HG03095 (cell line): Measurements from ENCODE around the gene ZNF415.
A peak's percentile ranks its signal among the peaks of the same experiment; 100 is the strongest.
"Not testable (repeated sequence)": the region's sequence is repeated elsewhere in the genome, so short reads cannot be mapped to it uniquely, and the experiment has no call there.

ENCODE experiments used
- ATAC-seq: cut with Tn5 transposase; IDR thresholded peaks from one replicate; pipeline ENCODE4 v1.9.1; 2021; ENCODE audit warnings: moderate library complexity; ENCODE audit not compliant: unreplicated experiment

ZNF415 gene

DNA sequence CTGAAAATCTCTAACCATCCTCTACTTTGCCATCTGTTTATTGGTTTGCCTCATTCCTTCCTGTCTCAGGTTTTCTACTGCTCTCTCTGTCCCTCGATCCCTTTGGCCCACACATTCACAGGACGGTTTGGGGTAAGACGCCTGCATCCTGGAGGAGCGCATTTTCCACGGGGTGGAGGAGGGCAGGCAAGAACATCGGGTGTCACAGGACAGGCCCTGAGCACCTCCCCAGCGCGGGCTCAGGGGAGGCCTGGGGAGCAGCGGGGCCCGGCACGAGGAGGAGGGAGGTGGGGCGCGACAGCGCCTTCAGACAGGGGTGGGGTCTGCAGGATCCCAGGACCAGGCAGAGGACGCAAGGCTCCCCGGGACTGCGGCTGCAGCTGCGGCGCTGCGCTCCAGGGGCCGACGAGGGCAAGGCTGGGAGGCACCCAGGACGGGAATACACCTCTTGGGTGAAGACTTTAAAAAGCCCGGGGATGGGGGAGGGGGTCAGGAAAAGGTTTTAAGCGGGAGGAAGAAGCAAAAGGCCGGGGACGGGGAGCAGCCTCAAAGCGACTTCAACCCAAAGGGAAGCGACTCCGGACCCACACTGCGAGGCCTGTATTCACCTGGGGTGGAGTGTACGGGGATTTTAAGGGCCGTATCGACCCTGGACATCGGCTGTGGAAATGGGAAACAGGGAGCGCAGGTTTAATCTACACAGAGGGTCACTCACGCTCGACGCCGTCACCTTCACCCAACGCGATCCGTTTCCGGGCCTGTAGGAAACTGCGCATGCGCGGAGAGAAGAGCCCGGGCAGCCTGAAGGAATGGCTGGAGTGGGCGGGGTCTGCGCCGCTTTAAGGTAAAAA lies at the start of gene ZNF415:
Gene ZNF415, minus strand, starts transcription at position 770 of the 851 bp plus-strand sequence. CDS start 10,234 bp downstream, outside the sequence.
- no peak for ATAC-seq

DNA sequence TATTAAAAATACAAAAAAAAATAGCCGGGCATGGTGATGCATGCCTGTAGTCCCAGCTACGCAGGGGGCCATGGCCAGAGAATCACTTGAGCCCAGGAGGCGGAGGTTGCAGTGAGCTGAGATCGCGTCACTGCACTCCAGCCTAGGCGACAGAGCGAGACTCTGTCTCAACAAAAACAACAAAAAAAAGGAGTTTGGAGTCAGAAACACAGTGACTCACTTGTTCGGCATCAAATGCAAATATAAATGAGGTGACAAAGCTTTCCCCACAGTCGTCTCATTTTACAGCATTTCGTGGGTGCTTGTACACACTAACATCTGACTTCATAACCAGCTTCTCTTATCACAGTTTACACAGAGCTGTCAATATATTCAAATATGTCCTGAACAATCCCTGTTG lies 49.5 kb upstream of the ZNF415 start:
- ATAC-seq, result no peak

DNA sequence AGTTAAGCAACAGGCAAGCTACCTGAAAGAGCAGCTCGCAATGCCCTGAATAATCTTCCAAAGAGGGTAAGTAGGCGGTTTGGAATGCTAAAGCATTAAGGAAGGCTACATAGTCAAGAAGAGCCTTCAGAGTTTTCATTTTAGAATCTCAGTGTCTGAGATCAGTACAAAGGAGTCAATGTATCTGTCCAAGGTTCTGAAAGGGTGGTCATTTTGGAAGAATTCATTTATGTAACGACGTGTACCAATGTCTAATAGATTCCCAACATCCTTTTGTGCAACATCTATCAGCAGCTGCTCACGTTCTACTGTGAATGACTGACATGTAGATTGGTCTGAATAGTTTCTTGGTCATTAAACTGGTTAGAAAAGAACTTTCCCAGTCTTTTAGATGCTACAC lies 45.3 kb upstream of the ZNF415 start:
- no peak for ATAC-seq

DNA sequence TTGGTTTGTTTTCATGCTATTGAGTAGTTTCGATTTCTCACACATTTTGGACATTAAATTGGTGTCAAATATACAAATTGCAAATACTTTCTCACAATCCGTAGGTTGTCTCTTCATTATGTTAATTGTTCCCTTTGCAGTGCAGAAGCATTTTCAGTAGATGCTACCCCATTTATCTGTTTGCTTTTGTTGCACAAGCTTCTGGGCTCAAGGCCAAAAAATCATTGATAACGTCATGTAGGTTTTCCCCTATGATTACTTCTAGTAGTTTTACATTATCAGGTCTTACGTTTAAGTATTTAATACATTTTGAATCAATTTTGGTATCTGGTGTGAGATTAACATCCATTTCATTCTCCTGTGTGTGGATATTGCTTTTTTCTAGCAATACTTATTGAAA lies 40.2 kb upstream of the ZNF415 start:
- no peak for ATAC-seq

DNA sequence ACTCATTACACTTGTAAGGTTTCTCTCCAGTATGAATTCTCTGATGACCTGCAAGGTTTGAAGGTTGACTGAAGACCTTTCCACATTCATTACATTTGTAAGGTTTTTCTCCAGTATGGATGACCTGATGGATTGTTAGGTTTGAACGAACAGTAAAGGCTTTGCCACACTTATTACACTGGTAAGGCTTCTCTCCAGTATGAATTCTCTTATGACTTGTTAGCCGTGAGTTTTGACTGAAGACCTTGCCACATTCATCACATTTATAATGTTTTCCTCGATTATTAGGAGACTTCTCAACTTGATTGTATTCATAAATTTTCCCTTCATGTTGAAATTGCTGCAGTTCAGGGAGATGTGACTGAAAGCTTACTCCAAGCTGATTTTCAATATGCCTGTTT lies 33.0 kb upstream of the ZNF415 start:
- no peak for ATAC-seq

DNA sequence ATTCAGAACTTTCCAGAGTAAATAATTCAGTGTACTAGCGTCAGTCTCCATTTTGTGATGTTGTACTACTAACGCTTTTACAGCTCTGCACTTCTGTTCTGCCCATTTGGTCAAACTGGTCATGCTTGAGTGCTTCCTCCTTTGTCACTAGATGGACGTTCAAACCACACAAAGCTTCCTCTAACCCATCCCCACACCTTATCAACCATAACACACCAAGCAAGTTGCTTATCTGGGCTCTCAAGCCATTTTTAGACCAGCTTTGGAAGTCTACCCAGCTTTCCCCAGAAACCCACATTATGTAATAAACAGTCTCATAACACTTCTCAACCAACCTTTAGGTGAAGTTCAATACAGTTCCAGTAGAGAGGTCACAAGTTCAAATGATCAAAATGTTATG lies 28.4 kb upstream of the ZNF415 start:
- ATAC-seq, result no peak

DNA sequence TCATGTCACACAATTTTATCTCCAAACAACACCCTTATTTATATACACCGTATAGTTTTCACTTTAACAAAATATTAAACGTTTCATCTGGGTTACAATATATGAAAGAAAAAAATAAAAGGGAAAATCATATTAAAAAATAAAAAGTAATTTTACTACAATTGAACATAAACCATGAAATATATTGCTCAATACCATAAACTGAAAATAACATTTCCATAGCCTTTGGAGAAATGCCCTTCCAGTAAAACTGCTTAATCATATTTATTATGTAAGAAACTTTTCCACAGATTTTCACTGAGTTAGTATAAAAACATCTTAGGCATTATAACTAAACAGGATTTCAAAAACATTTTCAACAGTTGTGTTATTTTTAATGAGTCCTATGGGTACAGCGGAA lies 27.6 kb upstream of the ZNF415 start:
- no peak for ATAC-seq

DNA sequence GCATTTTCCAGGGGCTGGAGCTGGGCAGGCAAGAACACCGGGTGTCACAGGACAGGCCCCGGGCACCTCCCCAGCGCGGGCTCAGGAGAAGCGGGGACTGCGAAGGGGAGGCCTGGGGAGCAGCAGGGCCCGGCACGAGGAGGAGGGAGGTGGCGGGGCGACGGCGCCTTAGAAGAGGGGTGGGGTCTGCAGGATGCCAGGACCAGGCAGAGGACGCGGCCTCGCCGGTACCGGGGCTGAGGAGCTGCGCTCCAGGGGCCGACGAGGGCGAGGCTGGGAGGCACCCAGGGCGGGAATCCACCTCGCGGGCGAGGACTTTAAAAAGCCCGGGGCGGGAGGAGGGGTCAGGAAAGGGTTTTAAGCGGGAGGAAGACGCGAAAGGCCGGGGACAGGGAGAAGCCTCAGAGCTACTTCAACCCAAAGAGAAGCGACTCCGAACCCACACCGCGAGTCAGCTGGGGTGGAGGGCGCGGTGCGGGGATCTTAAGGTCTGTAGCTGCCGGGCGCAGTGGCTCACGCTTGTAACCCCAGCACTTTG lies 25.5 kb upstream of the ZNF415 start:
- ATAC-seq, result no peak

DNA sequence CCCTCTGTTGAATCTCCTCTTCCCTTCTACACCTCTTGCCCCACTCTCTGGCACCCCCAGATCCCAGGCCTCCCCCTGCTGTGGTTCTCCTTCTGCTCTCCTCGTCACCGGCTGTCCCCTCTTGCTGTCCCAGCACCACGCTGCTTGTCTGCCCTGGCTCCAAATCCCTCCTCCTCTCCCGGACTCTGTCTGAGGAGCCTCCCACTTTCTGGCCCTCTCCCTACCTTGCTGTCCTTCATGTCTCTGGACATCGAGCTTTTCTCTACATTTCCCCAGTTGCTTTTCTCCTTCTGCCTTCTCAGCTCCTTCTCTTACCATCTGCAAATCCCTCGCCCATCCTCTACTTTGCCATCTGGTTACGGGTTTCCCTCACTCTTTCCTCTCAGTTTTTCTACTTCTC lies 24.9 kb upstream of the ZNF415 start:
- ATAC-seq, result no peak

DNA sequence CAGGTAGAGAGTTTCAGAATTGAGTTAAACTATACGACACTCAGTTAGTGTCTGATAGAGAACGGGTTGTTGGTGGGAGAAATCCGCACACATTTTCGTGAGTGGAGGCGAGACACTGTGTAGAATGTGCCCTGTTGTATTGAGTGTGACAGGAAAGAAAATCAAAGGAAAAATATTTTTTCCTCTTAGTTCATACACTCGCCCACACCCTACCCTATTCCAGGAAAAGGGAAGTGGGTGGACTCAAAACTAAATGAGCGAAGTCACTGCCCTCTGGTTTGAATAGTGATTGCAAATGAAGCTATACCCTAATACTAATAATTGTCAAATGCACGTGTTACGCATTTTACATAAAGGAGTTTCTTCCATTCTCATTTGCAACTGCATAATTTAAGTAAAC lies 24.1 kb upstream of the ZNF415 start:
- ATAC-seq, result no peak

DNA sequence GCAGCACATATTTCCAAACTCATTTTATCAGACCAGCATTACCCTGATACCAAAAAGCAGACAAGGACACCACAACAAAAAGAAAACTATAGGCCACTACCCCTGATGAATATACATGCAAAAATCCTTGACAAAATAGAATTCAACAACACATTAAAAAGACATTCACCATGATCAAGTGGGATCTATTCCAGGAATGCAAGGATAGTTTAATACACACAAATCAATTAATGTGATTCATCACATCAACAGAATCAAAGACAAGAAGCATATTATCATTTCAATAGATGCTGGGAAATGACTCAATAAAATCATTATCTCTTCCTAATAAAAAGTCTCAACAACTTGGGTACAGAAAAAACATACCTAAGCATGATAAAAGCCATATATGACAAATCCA lies 14.9 kb upstream of the ZNF415 start:
- ATAC-seq, result no peak

DNA sequence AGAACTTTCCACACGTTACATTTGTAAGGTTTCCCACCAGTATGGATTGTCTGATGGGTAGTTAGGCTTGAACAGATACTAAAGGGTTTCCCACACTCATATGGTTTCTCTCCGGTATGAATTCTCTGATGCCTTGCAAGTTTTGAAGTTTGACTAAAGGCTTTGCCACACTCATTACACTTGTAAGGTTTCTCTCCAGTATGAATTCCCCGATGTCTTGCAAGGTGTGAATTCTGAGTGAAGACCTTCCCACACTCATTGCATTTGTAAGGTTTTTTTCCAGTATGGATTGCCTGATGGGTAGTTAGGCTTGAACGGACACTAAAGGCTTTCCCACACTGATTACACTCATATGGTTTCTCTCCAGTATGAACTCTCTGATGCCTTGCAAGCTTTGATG lies 7.6 kb upstream of the ZNF415 start:
- no peak for ATAC-seq

DNA sequence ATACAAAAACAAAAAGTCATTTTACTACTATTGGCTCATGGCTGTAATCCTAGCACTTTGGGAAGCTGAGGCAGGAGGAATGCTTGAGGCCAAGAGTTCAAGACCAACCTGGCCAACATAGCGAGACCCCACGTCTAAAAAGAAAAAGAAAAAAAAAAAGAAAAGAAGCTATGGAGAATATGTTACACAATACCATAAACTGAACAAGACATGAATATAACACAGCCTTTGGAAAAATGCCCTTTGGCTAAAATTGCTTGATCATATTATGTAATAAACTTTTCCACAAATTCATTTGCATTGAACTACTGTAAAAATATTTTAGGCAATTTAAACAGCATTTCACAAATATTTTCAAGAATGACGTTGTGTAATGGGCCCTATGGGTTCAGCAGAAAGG lies 3.7 kb upstream of the ZNF415 start:
- ATAC-seq, result no peak

DNA sequence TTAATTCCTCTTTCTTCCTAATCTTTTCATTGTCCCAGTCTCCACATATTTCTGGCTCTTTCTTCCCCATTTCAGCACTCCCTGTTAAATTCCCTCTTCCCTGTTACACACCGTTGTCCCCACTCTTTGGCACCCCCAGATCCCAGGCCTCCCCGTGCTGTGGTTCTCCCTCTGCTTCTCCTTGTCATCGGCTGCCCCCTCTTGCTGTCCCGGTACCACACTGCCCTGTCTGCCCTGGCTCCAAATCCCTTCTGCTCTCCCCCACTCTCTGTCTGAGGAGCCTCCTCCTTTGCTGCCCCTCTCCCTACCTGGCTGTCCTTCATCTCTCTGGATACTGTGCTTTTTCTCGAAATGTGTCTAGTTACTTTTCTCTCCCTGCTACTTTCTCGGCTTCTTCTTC lies 983 bp downstream of the ZNF415 start:
- ATAC-seq, result no peak

DNA sequence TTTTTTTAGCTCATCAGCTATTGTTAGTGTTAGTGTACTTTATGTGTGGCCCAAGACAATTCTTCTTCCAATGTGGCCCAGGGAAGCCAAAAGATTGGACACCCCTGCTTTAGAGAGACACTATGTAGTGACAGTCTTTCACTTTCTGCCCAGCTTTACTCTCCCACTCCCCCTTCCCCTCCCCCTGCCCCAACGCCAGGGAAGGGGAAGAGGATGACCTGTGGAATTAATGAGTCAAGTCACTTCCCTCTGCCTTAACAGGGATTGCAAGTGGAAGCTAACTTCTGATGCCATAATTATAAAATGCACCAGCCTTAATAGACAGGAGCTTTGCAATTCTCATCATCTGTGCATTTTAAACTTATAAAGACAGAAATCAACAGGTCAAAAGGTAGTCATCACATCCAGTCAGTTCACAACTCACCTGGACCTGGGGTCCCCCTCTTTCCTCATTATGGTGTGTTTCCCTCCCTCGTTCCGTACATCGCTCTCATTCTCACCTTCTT lies 1.6 kb downstream of the ZNF415 start:
- no peak for ATAC-seq

DNA sequence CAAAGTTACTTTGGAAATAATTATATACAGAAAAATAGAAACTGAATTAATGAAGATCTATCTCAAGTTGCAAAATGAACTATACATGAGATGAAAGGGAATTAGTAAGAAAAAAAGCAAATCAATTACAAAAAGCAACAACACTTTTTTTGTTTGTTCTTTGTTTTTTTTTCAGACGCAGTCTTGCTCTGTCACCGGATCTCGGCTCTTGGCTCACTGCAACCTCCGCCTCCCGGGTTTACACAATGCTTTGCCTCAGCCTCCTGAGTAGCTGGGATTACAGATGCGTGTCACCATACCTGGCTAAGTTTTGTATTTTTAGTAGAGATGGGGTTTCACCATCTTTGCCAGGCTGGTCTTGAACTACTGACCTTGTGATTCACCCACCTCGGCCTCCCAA lies 2.2 kb downstream of the ZNF415 start:
- ATAC-seq, result no peak

DNA sequence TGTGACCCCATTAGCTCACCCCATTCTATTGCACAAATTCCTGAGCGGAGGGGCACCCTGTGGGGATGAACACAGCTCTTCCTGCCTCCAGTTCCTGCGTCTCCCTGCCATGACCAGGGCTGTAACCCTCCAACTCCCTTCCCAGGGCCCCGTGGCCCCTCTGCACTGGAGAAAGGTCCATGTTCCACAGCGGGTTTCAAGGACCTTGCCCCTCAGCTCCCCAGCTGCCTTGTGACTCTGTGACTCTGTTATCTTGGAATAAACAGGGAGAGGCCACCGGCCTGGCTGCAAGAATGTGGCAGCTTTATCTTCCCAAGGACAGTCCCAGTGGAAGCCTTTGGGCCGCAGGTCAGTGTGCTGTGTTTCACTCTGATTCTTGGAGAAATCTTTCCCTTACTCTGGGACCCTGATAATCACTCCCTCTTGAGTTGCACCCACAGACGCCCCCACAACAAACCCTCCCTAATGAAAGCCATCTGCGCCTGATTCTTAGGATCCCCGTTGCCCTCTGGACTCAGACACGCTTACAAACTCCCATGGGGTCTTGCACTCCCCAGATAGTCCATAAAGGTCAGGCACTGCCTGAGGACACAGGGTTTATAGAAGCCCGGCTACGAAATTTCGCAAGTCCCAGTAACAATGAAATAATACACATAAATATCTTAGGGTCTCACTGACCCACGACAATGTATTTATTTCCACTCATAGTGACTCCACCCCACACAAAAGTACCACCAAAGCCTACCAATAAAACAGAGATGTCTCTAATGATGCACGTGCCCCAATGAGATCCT lies 5.8 kb downstream of the ZNF415 start:
- not testable (repeated sequence) for ATAC-seq

DNA sequence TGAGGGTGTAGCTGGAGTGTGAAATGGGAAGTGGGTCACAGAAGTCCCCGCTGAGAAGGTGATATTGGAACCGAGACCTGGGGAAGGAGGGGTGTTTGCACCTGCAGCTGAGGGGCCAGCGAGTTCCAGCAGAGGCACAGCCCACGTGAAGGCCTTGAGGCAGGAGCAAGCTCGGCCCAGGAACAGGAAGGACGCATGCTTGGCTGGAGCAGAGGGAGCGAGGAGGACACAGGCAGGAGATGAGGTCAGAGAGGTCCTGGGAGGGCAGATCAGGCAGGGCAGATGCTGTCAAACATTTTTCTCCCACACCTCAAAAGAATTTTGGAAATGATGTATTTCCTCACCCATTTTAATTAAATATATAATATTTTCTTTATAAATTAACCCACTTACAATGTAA lies 9.3 kb downstream of the ZNF415 start:
- no peak for ATAC-seq

DNA sequence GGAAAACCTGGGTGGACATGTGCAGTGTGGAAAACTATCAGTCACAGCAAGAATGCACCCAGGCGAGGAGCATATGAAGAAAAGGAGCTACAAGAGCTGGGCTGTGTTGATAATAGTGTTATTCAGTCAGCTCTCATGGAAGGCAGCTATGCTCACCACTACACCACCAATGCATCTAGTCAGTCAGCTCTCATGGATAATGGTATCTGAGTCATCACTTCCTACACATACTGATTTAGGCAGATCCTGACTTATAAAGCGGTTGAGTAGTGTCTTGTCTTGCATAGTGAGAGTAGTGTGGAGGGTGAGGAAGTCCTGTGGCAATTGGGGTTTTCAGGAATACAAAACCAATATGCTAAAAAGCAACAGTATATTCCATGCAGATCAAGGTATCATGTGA lies 20.4 kb downstream of the ZNF415 start:
- ATAC-seq, result no peak

DNA sequence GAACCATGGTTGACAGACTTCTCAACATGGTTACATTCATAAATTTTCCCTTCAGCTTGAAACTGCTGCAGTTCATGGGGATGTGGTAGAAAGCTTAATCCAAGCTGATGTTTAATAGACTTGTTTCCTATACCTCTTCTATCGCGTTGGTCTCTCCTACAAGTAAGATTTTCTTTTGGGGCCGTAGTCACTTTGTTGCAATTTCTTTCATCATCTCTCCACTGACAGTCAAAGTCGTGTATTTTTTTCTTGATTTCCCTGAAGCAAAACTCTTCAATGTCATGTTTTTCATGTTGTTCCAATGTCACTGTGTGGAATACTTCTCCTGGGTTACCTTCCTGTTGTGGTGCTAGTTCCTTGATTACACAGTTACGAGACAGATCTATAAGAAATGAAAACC lies 23.2 kb downstream of the ZNF415 start:
- ATAC-seq, result no peak

DNA sequence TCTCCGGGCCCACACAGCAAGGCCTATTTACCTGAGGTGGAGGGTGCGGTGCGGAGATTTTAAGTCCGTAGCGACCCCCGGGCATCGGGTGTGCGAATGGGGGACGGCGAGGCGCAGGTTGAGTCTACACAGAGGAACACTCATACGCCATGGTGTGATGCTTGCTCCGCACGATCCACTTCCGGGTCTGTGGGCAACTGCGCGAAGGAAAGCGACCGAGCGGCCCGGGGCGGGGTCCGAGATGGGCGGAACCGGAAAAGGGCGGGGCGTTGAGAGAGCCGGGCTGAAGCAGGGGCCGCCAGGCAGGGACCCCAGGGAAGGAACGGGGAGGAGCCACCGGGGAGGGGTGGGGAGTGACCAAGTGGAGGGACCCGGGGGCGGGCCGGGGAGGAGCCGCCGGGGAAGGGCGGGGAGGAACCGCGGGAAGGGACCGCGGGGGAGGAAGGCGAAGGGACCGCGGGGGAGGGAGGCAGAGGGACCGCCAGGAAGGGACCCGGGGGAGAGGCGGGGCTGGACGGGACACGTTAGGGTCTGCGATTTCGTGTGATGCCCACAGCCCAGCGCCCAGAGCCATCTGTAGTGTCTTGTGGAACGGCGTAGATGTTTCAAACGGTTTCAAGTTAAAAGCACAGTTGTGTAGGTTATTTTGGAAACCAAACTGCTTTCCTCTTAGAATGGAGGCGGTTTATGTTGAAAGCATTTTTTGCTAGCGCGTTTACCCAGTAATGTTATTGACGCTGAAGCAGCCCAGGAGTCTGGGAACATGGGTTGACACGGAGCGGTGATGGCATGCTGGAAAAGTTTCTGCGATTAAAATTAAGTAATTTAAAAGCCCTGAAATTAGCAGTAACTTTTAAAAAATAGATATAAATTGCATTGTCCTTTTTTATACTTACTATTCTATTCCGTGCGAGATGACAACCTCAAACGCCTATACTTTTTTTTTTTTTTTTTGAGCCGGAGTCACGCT lies 29.2 kb downstream of the ZNF415 start, which contains the start of gene ZNF160:
Gene ZNF160, minus strand, starts transcription at position 189 of the 970 bp plus-strand sequence. CDS start 17,146 bp downstream, outside the sequence.
- peak; percentile 96 for ATAC-seq
